ENCODE data around the gene IL1R2.

DNA sequence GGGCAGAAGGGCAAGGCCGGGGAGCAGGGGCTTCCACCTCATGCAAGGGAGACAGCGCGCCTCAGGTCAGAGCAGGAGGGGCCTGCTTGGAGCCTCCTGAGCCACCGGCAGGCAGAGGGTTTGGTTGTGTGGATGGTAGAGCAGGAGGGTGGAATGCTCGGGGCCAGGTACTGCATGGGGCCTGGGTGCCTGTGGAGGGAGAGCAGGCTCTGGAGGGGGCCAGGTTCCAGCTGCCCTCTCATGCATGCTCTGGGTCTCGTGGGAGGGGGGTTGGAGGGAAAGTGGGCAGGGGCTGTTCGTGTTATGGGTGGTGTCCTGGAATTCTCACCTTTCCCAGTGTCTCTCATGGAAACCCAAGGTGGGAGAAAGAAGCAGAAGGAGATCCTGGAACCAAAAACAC is 3.2 kb upstream of the IL1R2 start:
- TF ChIP-seq, protein P1, sequence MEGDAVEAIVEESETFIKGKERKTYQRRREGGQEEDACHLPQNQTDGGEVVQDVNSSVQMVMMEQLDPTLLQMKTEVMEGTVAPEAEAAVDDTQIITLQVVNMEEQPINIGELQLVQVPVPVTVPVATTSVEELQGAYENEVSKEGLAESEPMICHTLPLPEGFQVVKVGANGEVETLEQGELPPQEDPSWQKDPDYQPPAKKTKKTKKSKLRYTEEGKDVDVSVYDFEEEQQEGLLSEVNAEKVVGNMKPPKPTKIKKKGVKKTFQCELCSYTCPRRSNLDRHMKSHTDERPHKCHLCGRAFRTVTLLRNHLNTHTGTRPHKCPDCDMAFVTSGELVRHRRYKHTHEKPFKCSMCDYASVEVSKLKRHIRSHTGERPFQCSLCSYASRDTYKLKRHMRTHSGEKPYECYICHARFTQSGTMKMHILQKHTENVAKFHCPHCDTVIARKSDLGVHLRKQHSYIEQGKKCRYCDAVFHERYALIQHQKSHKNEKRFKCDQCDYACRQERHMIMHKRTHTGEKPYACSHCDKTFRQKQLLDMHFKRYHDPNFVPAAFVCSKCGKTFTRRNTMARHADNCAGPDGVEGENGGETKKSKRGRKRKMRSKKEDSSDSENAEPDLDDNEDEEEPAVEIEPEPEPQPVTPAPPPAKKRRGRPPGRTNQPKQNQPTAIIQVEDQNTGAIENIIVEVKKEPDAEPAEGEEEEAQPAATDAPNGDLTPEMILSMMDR (IDR thresholded peaks at IDR 0.05), result no peak
- no peak for TF ChIP-seq POLR2A (IDR thresholded peaks at IDR 0.05)
